IMR-90 (cell line): ENCODE results near the gene BCL2L11.

Source experiments
- CEBPB ChIP-seq: IDR thresholded peaks from 2 replicates; pipeline ENCODE4 v1.6.1; 2012; ENCODE audit warnings: low read depth, low read length, improper control_type of control experiment
- CHD1 ChIP-seq: IDR thresholded peaks from 2 replicates; pipeline ENCODE4 v1.6.1; 2012; ENCODE audit warnings: low read depth, low read length, improper control_type of control experiment
- CTCF ChIP-seq: conservative IDR thresholded peaks from 2 replicates; pipeline ENCODE4 v1.5.1; 2012; ENCODE audit warnings: mild to moderate bottlenecking, low read depth, low read length, improper control_type of control experiment
- MXI1 ChIP-seq: IDR thresholded peaks from 2 replicates; pipeline ENCODE4 v1.6.1; 2012; ENCODE audit warnings: low read depth, mild to moderate bottlenecking, low read length, moderate library complexity, borderline replicate concordance
- POLR2A ChIP-seq: IDR thresholded peaks from 2 replicates; pipeline ENCODE4 v1.6.1; 2012; ENCODE audit warnings: mild to moderate bottlenecking, low read depth, low read length
- RAD21 ChIP-seq: IDR thresholded peaks from 2 replicates; pipeline ENCODE4 v1.6.1; 2012; ENCODE audit warnings: low read length, improper control_type of control experiment
- RCOR1 ChIP-seq: IDR thresholded peaks from 2 replicates; pipeline ENCODE4 v1.6.1; 2012; ENCODE audit warnings: mild to moderate bottlenecking, low read length, improper control_type of control experiment; ENCODE audit not compliant: insufficient replicate concordance
- RFX5 ChIP-seq: IDR thresholded peaks from 2 replicates; pipeline ENCODE4 v1.8.0; 2012; ENCODE audit warnings: low read depth, mild to moderate bottlenecking, low read length, moderate library complexity
- SMC3 ChIP-seq: fragments of 150-350 bp; IDR thresholded peaks from 2 replicates; pipeline ENCODE4 v1.6.1; 2016; ENCODE audit warnings: low read depth, mild to moderate bottlenecking, antibody characterized with exemption, low read length, moderate library complexity
- TF ChIP-seq, protein P1 (sequence below): fragments of 150-350 bp; IDR thresholded peaks from 2 replicates; pipeline ENCODE4 v1.6.1; 2016; ENCODE audit warnings: low read depth, mild to moderate bottlenecking, low read length, moderate library complexity, borderline replicate concordance

DNA sequence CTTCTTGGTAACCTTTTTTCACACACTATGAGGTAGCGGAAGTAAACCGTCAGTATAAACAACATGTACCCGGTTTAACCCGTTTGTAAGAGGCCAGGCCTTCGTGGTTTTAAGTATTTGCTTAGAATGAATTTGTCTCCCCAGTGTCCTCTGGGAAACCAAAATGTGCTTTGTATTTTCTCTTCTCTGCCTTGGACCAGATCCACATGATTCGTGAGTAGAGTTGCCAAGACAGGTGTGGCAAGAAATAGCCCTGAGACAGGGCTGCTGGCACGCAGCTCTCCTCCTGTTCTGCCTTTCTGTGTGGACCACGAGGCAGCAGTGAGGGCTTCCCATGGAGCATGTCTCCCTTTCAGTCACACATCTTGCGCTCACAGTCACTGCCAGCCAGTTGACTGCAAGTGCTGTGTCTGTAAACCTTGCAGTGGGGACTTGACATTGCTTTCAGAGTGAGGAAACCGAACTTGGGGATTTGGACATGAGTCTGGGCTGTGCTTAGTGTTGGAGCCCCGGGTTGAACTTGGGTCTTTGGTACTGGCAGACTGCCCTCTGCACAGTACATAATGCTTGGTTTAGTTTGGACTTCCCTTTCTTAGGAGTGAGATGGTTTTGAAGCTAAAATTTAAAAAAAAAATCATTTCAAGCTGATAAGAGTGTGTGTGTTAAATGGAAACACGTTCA, 19.1 kb downstream of the BCL2L11 start:
- no peak for TF ChIP-seq RAD21
- TF ChIP-seq CTCF = no peak
- TF ChIP-seq POLR2A = no peak
- TF ChIP-seq, protein P1, sequence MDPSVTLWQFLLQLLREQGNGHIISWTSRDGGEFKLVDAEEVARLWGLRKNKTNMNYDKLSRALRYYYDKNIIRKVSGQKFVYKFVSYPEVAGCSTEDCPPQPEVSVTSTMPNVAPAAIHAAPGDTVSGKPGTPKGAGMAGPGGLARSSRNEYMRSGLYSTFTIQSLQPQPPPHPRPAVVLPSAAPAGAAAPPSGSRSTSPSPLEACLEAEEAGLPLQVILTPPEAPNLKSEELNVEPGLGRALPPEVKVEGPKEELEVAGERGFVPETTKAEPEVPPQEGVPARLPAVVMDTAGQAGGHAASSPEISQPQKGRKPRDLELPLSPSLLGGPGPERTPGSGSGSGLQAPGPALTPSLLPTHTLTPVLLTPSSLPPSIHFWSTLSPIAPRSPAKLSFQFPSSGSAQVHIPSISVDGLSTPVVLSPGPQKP = no peak
- no peak for TF ChIP-seq MXI1
- TF ChIP-seq SMC3 = no peak
- TF ChIP-seq CHD1 = no peak
- no peak for TF ChIP-seq CEBPB
- no peak for TF ChIP-seq RCOR1
- no peak for TF ChIP-seq RFX5
